ENCODE measurements around the gene ACTC1.
"Not testable (repeated sequence)": the region's sequence is repeated elsewhere in the genome, so short reads cannot be mapped to it uniquely, and the experiment has no call there.

Gene ACTC1

GRCh38 chr15:34795267-34796081, at the start of gene ACTC1:
Gene ACTC1, minus strand, starts transcription at chr15:34795549. Its CDS starts 741 bp downstream, at chr15:34794808.
- DNase-seq (ENCODE audit: low read depth in 2 of 2) = no peak

- DNase-seq (ENCODE audit: low read depth in 2 of 2) = no peak
These were observed 45.9 kb upstream of the ACTC1 start for GRCh38 chr15:34841262-34841725.

GRCh38 chr15:34838282-34838681, 42.9 kb upstream of the ACTC1 start:
- DNase-seq (ENCODE audit: low read depth in 2 of 2) = no peak

GRCh38 chr15:34837246-34838016, 42.1 kb upstream of the ACTC1 start:
- DNase-seq (ENCODE audit: low read depth in 2 of 2) = no peak

DNA sequence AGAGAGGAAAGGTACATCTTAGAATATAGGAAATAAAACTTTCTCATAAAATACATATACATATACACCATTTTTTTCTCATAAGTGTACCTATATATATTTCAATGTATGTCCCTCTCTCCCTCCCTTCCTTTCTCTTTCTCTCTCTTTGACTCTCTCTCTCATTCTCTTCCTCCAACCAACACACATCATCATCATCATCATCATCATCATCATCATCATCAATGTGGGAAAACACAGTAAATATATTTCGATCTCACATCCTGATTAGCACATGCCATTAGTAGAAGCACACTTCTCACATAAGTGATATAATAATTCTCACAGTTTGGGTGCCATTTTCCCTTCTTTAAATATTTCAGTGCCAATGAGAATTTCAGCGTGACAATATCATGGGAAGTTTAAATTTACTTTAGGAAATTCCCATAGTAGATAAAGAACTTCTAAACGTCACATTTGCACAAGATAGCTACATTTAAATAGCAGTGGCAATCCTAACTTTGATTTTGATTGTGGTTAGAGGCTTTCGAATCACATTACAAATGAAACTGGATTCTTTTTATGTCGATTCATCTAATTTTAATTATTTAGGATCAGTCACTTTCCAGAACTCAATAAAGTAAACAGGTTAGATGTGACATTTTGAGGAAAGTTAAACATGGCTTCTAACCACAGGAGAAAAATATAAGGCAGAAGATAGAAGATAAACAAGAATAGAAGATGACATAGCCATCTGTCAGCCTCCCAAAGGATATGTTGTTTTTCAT, 33.0 kb upstream of the ACTC1 start:
- no peak for DNase-seq (ENCODE audit: low read depth in 2 of 2)

- no peak for DNase-seq (ENCODE audit: low read depth in 2 of 2)
These were observed 26.5 kb upstream of the ACTC1 start for GRCh38 chr15:34821831-34822230.

- no peak for DNase-seq (ENCODE audit: low read depth in 2 of 2)
These were observed 24.8 kb upstream of the ACTC1 start for GRCh38 chr15:34820110-34820509.

GRCh38 chr15:34818526-34818925, 23.2 kb upstream of the ACTC1 start:
- DNase-seq (ENCODE audit: low read depth in 2 of 2) = no peak

GRCh38 chr15:34815836-34816235, 20.5 kb upstream of the ACTC1 start:
- no peak for DNase-seq (ENCODE audit: low read depth in 2 of 2)

DNA sequence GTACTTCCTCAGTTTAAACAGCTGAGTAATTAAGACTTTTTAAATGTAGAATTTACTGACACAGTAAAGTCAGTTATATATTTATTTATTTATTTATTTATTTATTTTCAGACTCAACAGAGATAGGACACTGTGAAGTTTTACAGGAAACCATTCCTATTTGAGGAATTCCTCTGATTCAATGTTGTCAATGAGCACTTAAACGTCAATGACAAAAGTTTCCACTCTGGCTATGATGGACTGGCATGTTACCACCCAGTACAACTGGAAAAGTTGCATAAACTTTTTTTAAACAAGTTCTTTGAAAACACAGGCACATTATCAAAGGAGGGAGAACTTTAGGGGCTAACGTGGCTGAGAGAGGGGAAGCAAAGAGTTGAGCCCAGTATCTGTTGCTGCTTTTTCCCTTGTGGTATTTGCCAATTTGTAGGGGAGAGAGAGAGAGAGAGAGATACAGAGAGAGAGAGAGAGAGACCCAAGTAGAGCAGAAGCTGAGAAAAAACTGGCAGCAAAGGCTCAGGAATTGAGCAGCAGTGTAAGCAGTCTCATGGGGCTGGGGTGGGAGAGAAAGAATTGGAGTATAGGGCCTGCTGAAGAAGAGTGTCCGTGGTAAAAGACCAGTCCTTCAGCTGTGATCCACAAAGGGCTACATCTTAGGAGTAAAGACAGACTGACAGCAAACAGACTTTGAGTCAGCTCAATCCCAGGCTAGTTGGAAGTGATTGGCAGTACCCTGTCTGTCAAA, 18.3 kb upstream of the ACTC1 start:
- DNase-seq (ENCODE audit: low read depth in 2 of 2) = no peak

DNA sequence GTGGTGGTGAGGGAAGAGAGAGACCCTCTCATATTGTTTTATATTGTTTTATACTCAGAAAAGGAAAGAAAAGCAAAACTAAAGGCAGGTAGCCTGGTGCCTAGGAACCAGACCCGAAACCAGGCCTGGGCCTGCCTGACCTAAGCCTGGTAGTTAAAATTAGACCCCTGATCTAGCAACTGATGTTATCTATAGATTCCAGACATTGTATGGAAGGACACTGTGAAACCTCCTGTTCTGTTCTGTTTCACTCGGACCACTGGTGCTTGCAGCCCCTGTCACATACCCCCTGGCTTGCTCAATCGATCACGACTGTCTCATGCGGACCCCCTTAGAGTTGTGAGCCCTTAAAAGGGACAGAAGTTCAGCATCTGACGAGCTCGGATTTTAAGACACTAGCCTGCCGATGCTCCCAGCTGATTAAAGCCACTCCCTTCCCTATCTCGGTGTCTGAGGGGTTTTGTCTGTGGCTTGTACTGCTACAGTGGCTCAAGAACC, 17.6 kb upstream of the ACTC1 start:
- not testable (repeated sequence) for DNase-seq (ENCODE audit: low read depth in 2 of 2)

GRCh38 chr15:34812369-34812768, 17.0 kb upstream of the ACTC1 start:
- no peak for DNase-seq (ENCODE audit: low read depth in 2 of 2)

DNA sequence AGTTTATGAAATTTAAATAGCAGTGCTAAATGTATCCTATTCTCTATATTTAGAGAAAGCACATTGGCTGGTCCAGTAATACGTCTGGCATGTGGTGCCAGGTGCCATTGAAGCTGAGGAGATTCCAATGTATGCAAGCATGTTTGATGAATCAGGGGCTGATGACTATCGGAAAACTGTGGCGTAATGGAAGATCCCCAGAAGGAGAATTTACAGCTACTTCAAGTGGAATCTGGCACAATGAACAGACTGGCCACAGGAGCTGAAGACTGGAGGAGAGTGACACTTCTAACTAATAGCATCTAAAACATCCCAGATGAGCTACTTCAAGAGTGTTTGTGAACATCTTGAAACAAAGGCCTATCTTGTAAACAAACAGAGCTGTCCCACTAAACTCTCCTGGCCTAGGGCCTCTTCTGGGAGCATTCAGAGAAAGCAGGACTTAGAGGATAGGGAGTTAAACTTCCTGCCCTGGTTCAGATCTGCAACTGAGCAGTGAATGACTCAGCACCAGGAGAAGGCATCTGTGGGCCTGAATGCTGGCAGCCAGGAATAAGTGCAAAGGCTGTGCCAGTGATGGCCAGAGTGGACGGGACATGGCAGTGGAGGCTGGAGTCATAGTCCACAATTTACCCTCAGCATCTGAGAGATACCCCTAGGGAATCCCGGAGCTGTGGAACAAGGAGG, 15.2 kb upstream of the ACTC1 start:
- DNase-seq (ENCODE audit: low read depth in 2 of 2) = no peak

GRCh38 chr15:34809186-34809585, 13.8 kb upstream of the ACTC1 start:
- DNase-seq (ENCODE audit: low read depth in 2 of 2) = no peak

- no peak for DNase-seq (ENCODE audit: low read depth in 2 of 2)
These were observed 12.7 kb upstream of the ACTC1 start for GRCh38 chr15:34808016-34808415.

GRCh38 chr15:34807241-34807640, 11.9 kb upstream of the ACTC1 start:
- not testable (repeated sequence) for DNase-seq (ENCODE audit: low read depth in 2 of 2)

GRCh38 chr15:34804776-34805175, 9.4 kb upstream of the ACTC1 start:
- no peak for DNase-seq (ENCODE audit: low read depth in 2 of 2)

DNA sequence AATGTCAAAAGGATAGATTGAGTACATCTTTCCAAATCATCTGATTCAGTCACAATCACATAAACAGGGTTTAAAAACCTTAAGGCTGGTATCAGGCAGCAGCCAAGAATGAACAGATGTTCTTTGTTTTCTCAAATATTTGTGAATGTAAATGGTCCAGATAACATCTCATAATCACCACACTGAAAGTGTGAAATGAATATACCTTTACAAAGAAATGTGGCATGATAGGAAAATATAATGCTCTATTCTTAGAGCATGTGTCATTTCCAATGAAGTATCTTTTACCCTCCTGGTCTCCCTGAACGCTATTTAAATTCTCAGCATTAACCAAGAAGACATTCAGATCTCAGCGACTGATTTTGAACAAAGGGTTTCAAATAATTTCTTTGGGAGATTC, 8.8 kb upstream of the ACTC1 start:
- DNase-seq (ENCODE audit: low read depth in 2 of 2) = no peak

DNA sequence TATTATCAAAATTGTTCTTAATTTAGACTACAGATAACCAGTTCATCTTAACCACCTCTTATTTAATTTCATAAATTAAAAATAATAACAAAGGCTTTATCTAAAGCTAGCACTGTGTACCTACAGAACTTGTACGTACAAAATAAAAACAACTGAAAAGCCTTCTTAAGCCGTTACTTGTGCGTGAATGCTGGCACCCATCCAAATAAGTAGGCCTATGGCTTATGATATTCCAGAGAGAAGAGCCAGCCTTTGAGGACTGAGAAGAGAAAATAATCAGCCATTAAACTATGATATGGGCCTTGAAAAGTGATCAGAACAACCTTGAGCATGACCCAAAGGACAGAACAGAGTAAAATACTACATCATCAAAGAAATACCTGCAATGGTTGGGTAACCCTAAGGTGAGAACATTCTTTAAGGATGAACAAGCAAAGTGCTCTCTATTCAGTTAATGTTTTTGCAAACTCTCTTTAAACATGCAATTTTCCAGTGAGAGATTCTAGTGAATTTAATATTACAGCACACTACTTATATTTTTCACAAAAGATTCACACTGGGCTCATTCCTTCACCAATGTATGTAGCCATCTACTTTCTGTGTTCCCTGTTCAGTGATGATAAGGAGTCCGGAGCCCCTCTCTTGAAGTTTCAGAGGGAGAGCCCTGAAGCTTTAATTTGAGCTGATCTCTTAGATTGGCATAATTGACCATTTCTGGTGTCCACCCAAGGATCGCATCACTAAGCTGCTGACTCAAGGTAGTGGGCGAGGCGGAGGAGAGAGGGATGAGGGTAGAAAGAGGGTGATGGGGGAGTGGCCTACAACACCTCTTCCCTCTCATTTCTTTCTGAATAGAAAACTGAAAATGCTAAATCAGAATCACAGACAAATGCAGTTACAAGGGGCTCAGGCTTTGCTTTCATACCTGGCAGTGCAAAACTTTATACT, 7.7 kb upstream of the ACTC1 start:
- no peak for DNase-seq (ENCODE audit: low read depth in 2 of 2)

DNA sequence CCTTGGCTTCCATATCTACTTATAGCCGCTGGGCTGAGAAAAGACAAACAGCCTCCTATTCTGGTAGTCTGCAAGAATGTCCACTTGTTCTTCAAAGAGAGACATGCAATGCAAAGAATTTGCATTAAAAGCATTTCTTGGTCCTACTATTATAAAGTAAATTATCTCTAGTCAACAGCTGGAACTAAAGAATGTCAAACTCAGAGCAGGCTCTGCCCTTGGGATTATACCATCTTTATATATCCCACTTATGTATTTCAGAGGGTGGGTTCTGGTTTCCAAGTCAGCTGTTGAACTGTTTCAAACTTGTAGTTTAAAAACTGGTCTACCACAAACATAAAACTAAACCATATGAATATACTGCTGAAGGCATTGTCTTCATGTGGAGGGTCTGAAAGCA, 7.0 kb upstream of the ACTC1 start:
- no peak for DNase-seq (ENCODE audit: low read depth in 2 of 2)
